Parietal lobe (tissue), 1 donor: Measurements from ENCODE around the gene PCTP. TPM values are rescaled to one million over a fixed set of nuclear protein-coding genes. Genes with fewer than 3 reads are reported as not detected.

ENCODE experiments used
- total RNA-seq: library from RNA; depleted of rRNA; stranded (reverse); fragments of >200 nt; gene quantifications from one replicate; pipeline ENCODE4 v1.2.3, GENCODE V29; 2014

The PCTP gene
- total RNA-seq: 6.9 TPM

GRCh38 chr17:55750750-55751657, at the start of gene PCTP:
TSS of gene PCTP (plus strand) at chr17:55751051. CDS start at chr17:55751104, 53 bp downstream.

DNA sequence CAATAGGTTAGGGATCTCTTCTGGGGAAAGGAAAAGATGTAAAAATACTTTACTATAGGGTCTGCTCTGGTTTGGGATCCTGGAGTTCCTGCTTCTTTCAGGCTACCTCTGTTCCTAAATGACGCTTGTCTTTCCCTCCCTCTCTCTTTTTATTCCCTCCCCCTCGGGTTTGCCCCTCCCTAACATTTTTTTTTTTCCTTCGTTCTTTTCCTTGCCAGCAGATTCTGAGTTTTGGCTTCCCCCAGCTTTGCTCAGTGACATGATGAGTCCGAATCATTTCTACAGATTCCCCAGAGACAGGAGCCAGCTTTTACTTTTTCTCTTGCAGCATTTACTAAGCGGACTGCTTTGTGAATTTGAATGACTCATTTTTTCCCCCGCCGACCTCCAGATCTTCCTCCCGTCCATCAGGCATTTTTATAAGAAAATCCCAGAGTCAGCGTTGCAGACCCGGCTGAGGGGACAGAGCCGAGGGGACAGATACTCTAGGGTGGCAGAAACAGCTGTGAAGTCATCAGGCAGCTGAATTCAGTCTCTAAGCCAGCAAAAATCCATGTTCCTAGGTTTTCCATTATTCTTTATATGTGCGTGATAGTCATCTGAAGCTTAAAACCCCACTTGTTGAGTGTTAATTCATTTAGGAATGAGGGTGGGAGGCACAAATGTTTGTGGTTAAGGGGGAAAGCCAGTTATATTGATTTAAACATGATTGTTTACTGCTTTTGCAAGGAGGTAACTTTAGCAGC, 27.9 kb upstream of the PCTP start, which contains the start of gene TMEM100:
Gene TMEM100, minus strand, starts transcription at position 123 of the 746 bp plus-strand sequence. CDS start 1,794 bp downstream, outside the sequence.

Other genes with a start within 250 kb of the PCTP start
- gene SMIM36, start 239.6 kb upstream of the PCTP start, total RNA-seq: not detected
- gene TMEM100, start 28.2 kb upstream of the PCTP start, total RNA-seq: 1.9 TPM